IPS-20b (cell line): ENCODE measurements around the gene PPP6R3.
"Not testable (repeated sequence)": the region's sequence is repeated elsewhere in the genome, so short reads cannot be mapped to it uniquely, and the experiment has no call there.

Experiments used
- H3K27ac ChIP-seq: one replicate; pipeline ENCODE4 v1.5.1; 2013; ENCODE audit warnings: low read length
- H3K27me3 ChIP-seq: 2 replicates; pipeline ENCODE4 v1.6.1; 2013; ENCODE audit warnings: mild to moderate bottlenecking, low read length, inconsistent platforms; ENCODE audit not compliant: insufficient read depth
- H3K36me3 ChIP-seq: 2 replicates; pipeline ENCODE4 v1.6.1; 2013; ENCODE audit warnings: low read depth, mild to moderate bottlenecking, inconsistent platforms, low read length, moderate library complexity; ENCODE audit not compliant: insufficient read depth
- H3K4me1 ChIP-seq: 2 replicates; pipeline ENCODE4 v1.6.1; 2013; ENCODE audit warnings: mild to moderate bottlenecking, control low read depth, inconsistent platforms, low read length, moderate library complexity; ENCODE audit not compliant: insufficient read depth
- H3K4me3 ChIP-seq: 2 replicates; pipeline ENCODE4 v1.5.1; 2013; ENCODE audit warnings: mild to moderate bottlenecking, low read length, inconsistent platforms
- H3K9ac ChIP-seq: 2 replicates; pipeline ENCODE4 v1.6.1; 2013; ENCODE audit warnings: low read depth, mild to moderate bottlenecking, inconsistent platforms, low read length, moderate library complexity
- H3K9me3 ChIP-seq: 2 replicates; pipeline ENCODE4 v1.6.1; 2013; ENCODE audit warnings: mild to moderate bottlenecking, low read depth, low read length, inconsistent platforms; ENCODE audit not compliant: insufficient read depth

The PPP6R3 gene

DNA sequence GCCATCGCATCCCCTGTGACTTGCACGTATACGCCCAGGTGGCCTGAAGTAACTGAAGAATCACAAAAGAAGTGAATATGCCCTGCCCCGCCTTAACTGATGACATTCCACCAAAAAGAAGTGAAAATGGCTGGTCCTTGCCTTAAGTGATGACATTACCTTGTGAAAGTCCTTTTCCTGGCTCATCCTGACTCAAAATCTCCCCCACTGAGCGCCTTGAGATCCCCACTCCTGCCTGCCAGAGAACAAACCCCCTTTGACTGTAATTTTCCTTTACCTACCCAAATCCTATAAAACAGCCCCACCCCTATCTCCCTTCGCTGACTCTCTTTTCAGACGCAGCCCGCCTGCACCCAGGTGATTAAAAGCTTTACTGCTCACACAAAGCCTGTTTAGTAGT lies 171.8 kb downstream of the PPP6R3 start:
- H3K9me3 ChIP-seq, H3K36me3 ChIP-seq, H3K27me3 ChIP-seq, H3K27ac ChIP-seq, H3K9ac ChIP-seq, H3K4me1 ChIP-seq, H3K4me3 ChIP-seq: not testable (repeated sequence)

DNA sequence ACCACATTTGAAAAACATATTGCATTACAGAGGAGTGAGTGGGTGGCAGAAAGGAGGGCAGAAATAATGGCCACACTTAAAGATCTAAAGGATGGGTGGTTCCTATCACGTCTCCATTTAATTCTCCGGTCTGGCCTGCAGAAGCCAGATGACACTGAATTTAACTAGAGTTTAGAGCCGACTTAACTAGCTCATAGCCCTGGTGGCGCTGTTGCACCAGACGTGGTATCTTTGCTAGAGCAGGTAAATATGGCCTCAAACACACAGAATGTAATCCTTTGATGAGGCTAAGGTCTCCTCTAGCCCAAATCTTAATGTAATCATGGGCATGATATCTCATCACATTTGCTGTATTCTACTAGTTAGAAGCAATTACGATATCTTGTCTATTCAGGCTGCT lies 172.2 kb downstream of the PPP6R3 start:
- no peak overlapping the region for H3K27ac ChIP-seq
- no peaks in the 10 kb centered on the region; the same call in 1 of the 2 replicates for H3K4me1 ChIP-seq
- no peaks in the 10 kb centered on the region for H3K9me3 ChIP-seq
- no peaks in the 10 kb centered on the region for H3K36me3 ChIP-seq
- H3K9ac ChIP-seq: no peak overlapping the region
- H3K4me3 ChIP-seq: no peak overlapping the region
- H3K27me3 ChIP-seq: no peaks in the 10 kb centered on the region

DNA sequence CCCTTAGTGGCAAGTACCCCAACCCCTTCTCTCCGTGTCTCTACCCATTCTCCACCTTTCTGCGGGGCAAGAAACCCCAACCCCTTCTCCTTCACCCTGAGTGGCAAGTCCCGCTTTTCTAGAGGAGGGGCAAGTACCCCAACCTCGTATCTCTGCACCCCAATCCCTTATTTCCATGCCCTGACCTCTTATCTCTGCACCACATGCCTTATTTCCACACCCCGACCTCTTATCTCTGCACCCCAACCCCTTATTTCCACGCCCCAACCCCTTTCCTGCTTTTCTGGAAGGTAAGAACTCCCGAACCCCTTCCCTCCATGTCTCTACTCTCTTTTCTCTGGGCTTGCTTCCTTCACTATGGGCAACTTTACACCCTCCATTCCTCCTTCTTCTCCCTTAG lies 174.1 kb downstream of the PPP6R3 start:
- H3K9me3 ChIP-seq, H3K4me1 ChIP-seq, H3K27ac ChIP-seq, H3K27me3 ChIP-seq, H3K9ac ChIP-seq, H3K36me3 ChIP-seq, H3K4me3 ChIP-seq: not testable (repeated sequence)

DNA sequence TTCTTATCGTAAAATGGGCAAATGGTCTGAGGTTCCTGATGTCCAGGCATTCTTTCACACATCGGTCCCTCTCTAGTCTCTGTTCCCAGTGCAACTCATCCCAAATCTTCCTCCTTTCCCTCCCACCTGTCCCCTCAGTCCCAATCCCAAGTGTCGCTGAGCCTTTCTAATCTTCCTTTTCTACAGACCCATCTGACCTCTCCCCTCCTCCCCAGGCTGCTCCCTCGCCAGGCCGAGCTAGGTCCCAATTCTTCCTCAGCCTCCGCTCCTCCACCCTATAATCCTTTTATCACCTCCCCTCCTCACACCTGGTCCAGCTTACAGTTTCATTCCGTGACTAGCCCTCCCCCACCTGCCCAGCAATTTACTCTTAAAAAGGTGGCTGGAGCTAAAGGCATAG lies 174.6 kb downstream of the PPP6R3 start:
- H3K4me1 ChIP-seq, H3K9ac ChIP-seq: not testable (repeated sequence)

DNA sequence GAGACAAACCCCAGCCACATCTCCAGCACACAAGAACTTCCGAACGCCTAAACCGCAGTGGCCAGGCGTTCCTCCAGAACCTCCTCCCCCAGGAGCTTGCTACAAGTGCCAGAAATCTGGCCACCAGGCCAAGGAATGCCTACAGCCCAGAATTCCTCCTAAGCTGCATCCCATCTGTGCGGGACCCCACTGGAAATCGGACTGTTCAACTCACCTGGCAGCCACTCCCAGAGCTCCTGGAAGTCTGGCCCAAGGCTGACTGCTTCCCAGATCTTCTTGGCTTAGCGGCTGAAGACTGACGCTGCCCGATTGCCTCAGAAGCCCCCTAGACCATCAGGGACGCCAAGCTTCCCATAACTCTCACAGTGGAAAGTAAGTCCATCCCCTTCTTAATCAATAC lies 175.3 kb downstream of the PPP6R3 start:
- not testable (repeated sequence) for H3K4me3 ChIP-seq, H3K36me3 ChIP-seq, H3K27ac ChIP-seq, H3K9ac ChIP-seq, H3K4me1 ChIP-seq, H3K27me3 ChIP-seq, H3K9me3 ChIP-seq

More for the DNA sequence above, 174.6 kb downstream of the PPP6R3 start:
- not testable (repeated sequence) for H3K36me3 ChIP-seq, H3K27me3 ChIP-seq, H3K27ac ChIP-seq, H3K9me3 ChIP-seq, H3K4me3 ChIP-seq

DNA sequence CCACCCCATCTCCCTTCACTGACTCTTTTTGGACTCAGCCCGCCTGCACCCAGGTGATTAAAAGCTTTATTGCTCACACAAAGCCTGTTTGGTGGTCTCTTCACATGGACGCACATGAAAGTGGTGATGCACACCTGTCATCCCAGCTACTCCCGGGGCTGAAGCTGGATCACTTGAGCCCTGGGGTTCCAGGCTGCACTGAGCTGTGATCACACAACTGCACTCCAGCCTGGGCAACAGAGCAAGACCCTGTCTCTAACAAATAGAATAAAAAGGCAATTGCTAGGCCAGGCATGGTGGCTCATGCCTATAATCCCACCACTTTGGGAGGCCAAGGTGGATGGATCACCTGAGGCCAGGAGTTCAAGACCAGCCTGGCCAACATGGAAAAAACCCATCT lies 178.8 kb downstream of the PPP6R3 start:
- not testable (repeated sequence) for H3K27me3 ChIP-seq, H3K4me3 ChIP-seq, H3K9ac ChIP-seq, H3K36me3 ChIP-seq, H3K4me1 ChIP-seq, H3K9me3 ChIP-seq, H3K27ac ChIP-seq

DNA sequence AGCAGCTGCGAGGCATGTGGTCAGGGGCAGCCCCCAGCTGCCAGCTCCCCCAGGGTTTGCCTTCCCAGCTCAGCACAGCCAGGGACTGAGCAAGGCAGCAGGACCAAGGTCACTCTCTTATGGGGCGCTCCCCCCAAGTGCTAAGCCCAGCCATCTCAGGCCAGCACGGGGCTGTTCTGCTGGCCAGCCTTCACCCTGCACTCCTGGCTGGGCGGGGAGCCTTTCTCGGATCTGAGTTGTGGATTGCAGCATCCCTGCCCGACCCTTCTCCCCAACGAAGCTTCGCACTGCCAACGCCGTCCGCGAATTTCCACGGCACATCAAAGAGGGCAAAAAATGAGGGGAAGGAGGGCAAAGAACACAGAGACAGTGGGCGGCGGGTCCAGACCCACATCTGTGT lies 181.3 kb downstream of the PPP6R3 start:
- Histone ChIP-seq H3K9me3 (no peaks in the 10 kb centered on the region), H3K27ac (no peak overlapping the region), H3K9ac (no peak overlapping the region), H3K36me3 (no peaks in the 10 kb centered on the region), H3K4me1 (peaks cover 4% of the 10 kb centered on the region), H3K27me3 (no peaks in the 10 kb centered on the region), H3K4me3 (no peak overlapping the region)

DNA sequence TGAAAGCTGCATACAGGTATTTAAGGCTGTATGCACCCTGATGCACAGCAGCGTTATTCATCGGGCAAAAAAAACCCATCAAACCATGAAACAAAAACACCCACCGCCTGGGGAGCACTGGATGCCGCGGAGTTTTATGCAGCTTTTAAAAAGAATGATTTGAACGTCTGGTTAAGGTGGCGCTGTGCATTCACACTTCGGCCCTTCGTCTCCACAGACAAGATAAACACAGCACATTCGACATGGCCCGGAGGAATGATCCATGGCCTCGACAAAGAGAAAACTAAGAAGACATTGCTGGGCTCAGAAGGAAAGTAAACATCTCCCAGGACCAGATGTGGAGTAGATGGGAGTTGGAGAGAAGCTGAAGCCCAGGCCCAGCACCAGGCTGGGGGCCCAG lies 183.0 kb downstream of the PPP6R3 start:
- H3K27ac ChIP-seq: no peak overlapping the region
- peaks cover 4% of the 10 kb centered on the region for H3K4me1 ChIP-seq
- H3K9me3 ChIP-seq: no peaks in the 10 kb centered on the region
- H3K9ac ChIP-seq: no peak overlapping the region
- H3K36me3 ChIP-seq: no peaks in the 10 kb centered on the region
- no peak overlapping the region for H3K4me3 ChIP-seq
- H3K27me3 ChIP-seq: no peaks in the 10 kb centered on the region

DNA sequence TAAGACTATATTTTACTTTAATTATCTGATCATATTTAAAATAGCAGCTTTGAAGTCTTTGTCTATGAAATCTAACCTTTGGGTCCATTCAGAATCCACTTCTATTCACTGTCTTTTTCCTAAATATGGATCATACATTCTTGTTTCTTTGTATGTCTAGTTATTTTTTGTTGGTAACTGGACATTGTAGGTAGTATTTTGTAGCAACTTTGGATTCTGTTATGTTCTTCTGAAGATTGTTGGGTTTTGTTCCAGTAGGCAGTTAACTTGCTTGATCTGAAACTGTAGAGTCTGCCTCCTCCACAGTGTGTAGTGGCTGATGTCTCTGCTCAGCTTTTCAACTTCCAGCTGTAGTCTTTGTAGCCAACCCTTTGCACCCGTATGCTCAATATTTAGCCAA lies 186.3 kb downstream of the PPP6R3 start:
- Histone ChIP-seq H3K36me3 (no peaks in the 10 kb centered on the region), H3K9me3 (no peaks in the 10 kb centered on the region), H3K27ac (no peak overlapping the region), H3K4me1 (peaks cover 4% of the 10 kb centered on the region; the same call in 1 of the 2 replicates), H3K27me3 (no peaks in the 10 kb centered on the region), H3K9ac (no peak overlapping the region), H3K4me3 (no peak overlapping the region)

DNA sequence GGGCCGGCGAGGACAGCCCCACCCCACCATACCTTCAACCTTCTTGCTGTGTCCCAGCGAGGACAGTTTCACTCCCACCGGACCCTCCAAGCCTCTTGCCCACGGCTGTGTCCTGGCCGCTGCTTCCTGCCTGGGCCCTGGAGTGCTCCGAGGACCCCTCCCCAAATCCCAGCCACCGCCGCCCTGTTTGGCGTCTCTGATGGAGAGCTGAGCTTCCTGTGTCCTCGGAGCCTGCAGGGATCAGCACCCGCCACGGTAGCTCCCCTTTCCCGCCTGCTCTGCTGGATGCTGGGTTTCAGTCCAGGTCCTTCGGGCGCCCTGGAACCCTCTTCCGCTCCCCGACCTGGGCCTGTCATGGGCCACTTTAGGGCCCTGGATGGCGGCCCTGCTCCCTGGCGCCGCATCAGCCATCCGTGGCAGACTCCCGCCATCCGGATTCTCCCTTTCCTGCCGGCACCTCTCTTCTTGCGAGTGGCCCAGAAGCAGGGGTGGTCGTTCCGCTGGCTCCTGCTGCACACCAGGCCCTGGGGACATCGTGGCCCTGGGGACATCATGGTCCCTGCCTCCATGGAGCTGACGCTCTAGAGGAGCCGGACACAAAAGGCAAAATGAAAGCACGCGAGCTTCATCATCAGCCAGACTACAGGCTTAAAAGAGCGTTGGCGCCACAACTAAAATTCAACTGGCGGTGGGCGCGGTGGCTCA lies 189.5 kb downstream of the PPP6R3 start:
- Histone ChIP-seq H3K4me3 (no peak overlapping the region), H3K9me3 (no peaks in the 10 kb centered on the region), H3K4me1 (no peaks in the 10 kb centered on the region; the same call in 1 of the 2 replicates), H3K27me3 (no peaks in the 10 kb centered on the region), H3K36me3 (no peaks in the 10 kb centered on the region), H3K9ac (no peak overlapping the region), H3K27ac (no peak overlapping the region)

DNA sequence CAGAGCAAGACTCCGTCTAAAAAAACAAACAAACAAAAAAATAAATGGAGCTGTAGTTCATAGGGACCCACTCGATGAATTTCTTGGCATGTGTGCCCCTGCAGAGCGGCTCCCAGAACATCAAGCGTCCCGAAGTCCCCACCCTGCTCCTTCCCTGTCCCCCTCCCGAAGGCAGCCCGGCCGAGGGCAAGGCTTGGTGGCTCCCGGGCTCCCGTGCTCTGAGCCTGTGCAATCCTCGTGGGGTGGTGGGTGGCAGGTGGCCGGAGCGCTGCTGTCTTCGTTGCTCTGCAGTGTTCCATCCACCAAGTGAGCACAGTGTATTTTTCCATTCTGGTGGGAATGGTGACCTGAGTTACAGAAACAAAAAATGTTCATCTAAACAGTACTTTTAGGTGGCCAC lies 190.2 kb downstream of the PPP6R3 start:
- H3K27ac ChIP-seq: no peak overlapping the region
- no peaks in the 10 kb centered on the region for H3K27me3 ChIP-seq
- no peak overlapping the region for H3K9ac ChIP-seq
- no peak overlapping the region for H3K4me3 ChIP-seq
- 0 out of 2 replicates have a peak, but pooled peaks cover 4% of the 10 kb centered on the region for H3K9me3 ChIP-seq
- no peaks in the 10 kb centered on the region; the same call in 1 of the 2 replicates for H3K4me1 ChIP-seq
- H3K36me3 ChIP-seq: no peaks in the 10 kb centered on the region

DNA sequence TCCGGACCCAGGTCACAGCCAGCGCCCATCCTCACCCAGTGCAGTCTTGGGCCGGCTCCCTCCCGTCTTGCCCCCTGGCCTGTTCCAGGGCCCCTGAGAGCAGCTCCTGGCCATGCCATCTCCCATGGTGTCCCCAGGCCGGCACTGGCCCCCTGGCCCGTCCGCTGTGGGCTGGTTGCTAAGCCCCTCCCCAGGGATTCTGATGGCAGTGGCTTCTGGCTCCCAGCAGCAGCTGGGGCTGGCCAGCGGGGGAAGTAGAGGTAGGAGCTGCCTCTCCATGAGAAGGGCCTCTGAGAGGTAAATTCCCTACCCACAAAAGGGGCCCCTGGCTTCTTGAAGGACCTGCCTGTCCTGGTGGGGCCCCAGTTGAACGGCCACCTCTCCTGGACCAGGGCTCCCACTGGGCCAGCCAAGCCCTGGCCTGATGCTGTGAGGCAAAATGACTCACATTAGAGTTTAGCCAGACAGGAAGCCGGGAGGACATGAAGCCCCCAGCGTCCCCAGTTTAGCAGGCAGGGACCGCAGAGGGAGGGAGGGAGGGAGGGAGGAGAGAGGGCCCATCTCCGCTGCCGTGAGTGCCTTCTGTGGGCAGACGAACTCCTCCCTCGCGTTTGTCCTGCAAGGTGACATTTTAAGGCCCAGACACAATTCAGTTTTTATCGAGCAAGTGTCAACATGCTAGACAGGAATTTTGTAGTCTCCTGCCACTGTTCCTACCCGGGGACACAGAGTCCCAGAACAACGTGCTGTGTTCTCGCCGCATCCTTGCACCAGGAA lies 190.8 kb downstream of the PPP6R3 start:
- H3K4me1 ChIP-seq: no peaks in the 10 kb centered on the region; the same call in 1 of the 2 replicates
- no peak overlapping the region for H3K27ac ChIP-seq
- no peaks in the 10 kb centered on the region for H3K27me3 ChIP-seq
- no peak overlapping the region for H3K9ac ChIP-seq
- no peaks in the 10 kb centered on the region for H3K36me3 ChIP-seq
- H3K4me3 ChIP-seq: no peak overlapping the region
- 0 out of 2 replicates have a peak, but pooled peaks cover 4% of the 10 kb centered on the region for H3K9me3 ChIP-seq
